Skeletal muscle satellite cell (primary cell): ENCODE measurements around the gene ZBTB7B.
"Not testable (repeated sequence)": the region's sequence is repeated elsewhere in the genome, so short reads cannot be mapped to it uniquely, and the experiment has no call there.

ENCODE experiments used
- H3K27me3 ChIP-seq: 2 replicates; pipeline ENCODE4 v1.7.0; 2013; ENCODE audit warnings: low read length; ENCODE audit not compliant: control insufficient read depth, insufficient read depth
- H3K36me3 ChIP-seq: 2 replicates; pipeline ENCODE4 v1.7.0; 2013; ENCODE audit warnings: mild to moderate bottlenecking, control low read depth, low read length; ENCODE audit not compliant: insufficient read depth
- H3K4me1 ChIP-seq: 2 replicates; pipeline ENCODE4 v1.7.0; 2013; ENCODE audit warnings: low read length; ENCODE audit not compliant: control insufficient read depth, insufficient read depth
- H3K4me2 ChIP-seq: 2 replicates; pipeline ENCODE4 v1.7.0; 2013; ENCODE audit warnings: mild to moderate bottlenecking, low read length
- H3K4me3 ChIP-seq: 2 replicates; pipeline ENCODE4 v1.7.0; 2013; ENCODE audit warnings: low read length
- H3K9ac ChIP-seq: 2 replicates; pipeline ENCODE4 v1.7.0; 2013; ENCODE audit warnings: mild to moderate bottlenecking, low read depth, low read length, moderate library complexity
- H3K9me3 ChIP-seq: replicated peaks from 2 replicates; pipeline ENCODE4 v1.7.0; 2013; ENCODE audit warnings: mild to moderate bottlenecking, control low read depth, low read length

Gene ZBTB7B

DNA sequence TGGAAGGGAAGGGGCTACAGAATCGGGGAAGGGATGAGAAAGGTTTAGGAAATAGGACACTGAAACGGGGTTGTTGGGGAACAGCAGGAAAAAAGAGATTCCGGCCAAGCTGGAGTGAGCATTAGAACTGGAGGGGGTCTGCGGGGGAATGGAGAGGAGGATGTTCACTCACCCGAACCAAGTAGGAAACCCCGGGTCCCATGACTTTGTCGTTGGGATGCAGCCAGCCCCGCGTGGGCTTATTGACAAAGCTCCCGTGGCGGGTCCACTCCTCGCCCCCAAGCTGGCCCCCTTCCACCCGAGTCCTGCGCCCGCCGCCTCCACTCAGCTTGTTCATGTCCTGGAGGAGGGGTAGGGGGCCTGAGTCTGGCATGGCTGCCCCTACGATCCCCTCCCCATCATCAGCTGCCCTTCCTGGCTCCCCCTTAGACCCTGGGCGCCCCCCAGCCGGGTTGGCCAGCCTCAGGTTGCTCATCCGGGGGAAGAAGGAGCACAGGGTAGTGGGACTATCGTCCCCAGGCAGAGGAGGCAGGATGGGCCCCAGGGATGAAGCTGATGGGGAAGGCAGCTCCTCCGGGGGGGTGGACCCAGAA lies 32.6 kb upstream of the ZBTB7B start:
- Histone ChIP-seq H3K4me3 (peak overlapping the region; percentile 84), H3K9ac (peak overlapping the region; percentile 94), H3K4me2 (peak overlapping the region; percentile 97), H3K4me1 (peaks cover 61% of the 10 kb centered on the region), H3K9me3 (no peaks in the 10 kb centered on the region), H3K36me3 (peaks cover 36% of the 10 kb centered on the region), H3K27me3 (no peaks in the 10 kb centered on the region)

DNA sequence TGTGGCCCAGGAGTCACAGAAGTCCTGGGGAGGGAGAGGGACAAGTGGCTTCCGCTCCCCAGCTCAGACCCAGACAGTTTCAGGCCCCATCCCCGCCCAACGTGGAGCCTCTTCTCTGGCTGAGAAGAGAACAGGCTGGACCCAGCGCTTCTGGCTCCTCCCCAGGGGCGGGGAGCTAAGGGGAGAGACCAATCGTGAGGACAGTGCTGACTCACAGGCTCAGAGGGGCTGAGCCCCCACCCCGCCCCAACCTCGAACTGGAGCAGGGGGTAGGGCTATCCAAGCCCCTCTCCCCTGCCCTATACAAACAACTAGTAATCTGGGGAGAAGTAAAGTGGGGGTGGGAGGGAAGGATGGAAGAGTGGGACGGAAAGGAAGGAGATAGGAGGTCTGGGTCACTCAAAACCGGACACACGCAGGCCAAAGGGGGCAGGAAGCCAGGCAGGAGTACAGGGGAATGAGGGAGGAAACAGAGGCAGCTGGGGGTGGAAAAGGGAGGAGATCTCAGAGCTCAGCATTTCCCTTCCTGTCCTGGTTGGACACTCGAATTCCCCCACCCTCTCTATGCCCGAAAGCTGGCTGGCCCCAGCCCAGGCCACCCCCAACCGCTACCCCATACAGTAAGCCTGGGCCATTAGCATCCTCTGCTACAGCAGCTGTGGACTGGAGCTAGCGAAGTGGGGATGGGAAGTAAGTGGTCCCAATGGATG lies 31.8 kb upstream of the ZBTB7B start, which contains the start of gene SHC1:
SHC1 (minus strand) TSS at position 117 of the 710 bp plus-strand sequence. CDS start 221 bp downstream, outside the sequence.
- peaks cover 55% of the 10 kb centered on the region for H3K4me1 ChIP-seq
- H3K4me2 ChIP-seq, result peak within 1 kb of the TSS; percentile 97
- H3K4me3 ChIP-seq, result peak within 1 kb of the TSS; percentile 84
- peaks cover 29% of the 10 kb centered on the region for H3K36me3 ChIP-seq
- H3K9ac ChIP-seq, result peak within 1 kb of the TSS; percentile 94
- H3K9me3 ChIP-seq, result no peaks in the 10 kb centered on the region
- H3K27me3 ChIP-seq, result no peaks in the 10 kb centered on the region

DNA sequence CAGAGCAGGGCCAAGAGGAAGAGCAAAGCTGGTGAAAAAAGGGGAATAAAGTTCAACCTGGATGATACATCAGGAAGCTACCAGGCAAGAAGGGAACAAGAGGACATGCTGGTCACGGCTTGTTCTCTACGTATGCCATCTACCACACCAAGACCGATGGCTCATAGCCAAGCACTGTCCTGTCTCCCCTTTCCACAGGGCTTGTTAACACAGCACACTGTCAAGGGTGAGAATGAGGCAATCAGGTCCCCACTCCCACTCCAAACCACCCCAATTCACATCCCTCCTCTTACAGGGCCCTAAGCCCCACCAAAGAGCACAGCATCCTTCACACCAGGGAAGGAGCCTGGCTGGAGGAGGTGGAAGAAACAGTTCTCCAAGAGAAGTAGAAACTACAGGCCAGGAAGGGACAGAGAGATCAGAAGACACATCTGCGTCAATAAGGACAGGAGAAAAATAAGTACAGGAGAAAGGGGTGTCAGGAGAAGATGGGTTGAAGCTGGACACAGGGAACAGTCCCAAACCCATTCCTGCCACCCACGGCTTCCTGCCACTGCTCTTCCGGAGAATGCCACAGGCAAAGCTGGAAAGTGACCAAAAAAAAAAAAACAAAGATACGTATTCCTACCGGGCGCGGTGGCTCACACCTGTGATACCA lies 31.1 kb upstream of the ZBTB7B start:
- peak overlapping the region; percentile 84 for H3K4me3 ChIP-seq
- peak overlapping the region; percentile 97 for H3K4me2 ChIP-seq
- H3K9me3 ChIP-seq, result no peaks in the 10 kb centered on the region
- no peaks in the 10 kb centered on the region for H3K27me3 ChIP-seq
- H3K4me1 ChIP-seq, result peaks cover 56% of the 10 kb centered on the region
- peak overlapping the region; percentile 94 for H3K9ac ChIP-seq
- H3K36me3 ChIP-seq, result peaks cover 22% of the 10 kb centered on the region

DNA sequence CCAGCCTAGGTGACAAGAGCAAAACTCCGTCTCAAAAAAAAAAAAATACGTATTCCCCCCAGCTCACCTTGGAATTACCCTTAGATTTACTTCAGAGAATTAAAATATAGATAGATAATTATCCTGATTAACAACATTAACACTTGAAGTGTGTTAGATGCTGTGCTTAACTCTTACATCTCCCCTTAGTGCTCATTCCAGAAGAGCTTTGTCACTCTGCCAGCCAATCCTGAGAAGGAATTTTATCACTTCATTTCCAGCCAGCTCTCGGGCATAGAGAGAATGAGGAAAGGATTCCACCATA lies 30.4 kb upstream of the ZBTB7B start:
- Histone ChIP-seq H3K9me3 (no peaks in the 10 kb centered on the region), H3K9ac (peak overlapping the region; percentile 94), H3K27me3 (no peaks in the 10 kb centered on the region), H3K4me1 (peaks cover 59% of the 10 kb centered on the region), H3K4me2 (peak overlapping the region; percentile 97), H3K36me3 (peaks cover 15% of the 10 kb centered on the region), H3K4me3 (peak overlapping the region; percentile 77)

DNA sequence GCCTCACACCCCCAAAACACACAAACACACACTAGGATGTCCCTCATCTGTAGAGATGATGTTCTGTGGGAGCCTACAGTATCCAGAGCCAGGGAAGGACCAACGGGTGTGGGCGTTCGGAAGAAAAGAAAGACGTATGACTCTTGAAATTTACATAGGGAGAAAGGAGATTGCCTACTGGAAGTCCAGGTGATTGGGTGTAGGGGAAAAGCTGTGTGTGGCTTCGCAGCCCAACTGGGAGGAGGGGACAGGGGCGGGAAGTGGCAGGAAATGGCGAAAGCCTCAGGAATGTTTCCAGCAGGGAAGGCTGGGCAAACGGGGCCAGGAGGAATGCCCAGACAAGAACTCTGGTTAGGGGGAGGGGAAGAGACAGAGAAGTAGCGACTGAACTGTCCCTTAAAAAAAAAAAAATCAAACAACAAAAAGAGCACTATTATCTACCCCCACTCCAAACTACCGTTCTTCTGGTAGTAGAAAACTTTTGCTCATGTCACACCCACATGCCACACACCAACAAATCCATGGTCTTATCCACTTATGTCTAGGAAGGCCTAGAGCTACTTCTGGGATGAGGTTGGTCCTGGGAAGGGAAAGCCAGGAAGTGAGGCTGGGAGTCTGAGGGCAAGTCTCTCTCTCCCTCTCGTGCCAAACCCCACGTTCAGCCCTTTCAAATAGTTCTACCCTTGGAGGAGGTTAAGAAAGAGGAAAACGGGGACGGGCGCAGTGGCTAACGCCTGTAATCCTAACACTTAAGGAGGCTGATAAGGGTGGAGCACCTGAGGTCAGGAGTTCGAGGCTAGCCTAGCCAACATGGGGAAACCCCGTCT lies 29.9 kb upstream of the ZBTB7B start:
- H3K27me3 ChIP-seq, result no peaks in the 10 kb centered on the region
- peak overlapping the region; percentile 94 for H3K9ac ChIP-seq
- H3K4me3 ChIP-seq, result peak overlapping the region; percentile 77
- H3K4me2 ChIP-seq, result peak overlapping the region; percentile 97
- no peaks in the 10 kb centered on the region for H3K9me3 ChIP-seq
- peaks cover 54% of the 10 kb centered on the region for H3K4me1 ChIP-seq
- peaks cover 10% of the 10 kb centered on the region for H3K36me3 ChIP-seq

DNA sequence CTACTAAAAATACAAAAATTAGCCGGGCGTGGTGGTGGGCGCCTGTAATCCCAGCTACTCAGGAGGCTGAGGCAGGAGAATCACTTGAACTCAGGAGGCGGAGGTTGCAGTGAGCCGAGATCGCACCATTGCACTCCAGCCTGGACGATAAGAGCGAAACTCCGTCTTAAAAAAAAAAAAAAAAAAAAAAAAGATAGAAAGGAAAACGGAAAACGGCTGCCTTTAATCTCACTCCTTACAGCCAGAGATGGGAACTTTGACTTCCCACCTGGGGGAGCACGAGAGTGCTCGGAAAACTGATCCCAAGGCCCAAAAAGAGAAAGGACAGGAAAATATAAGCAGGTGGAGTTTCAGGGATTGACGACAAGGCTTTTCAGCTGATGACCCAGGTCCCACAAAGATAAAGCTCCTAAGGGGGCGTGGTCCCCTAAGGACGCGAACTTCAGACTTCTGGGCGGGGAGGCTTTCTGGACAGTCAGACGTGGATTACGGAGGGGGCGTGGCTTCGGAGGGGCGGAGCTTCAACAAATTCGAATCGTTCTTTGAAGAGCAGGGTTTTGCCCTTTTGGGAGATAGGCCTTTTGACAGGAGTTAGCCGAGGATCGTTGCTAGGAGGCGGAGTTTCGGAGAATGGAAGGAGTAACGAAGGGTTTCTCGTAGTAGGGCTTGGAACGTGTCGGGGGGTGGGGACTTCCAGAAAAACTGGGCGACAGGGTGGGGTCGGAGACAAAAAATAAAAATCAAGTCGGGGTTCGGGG lies 29.1 kb upstream of the ZBTB7B start:
- Histone ChIP-seq H3K4me2 (peak overlapping the region; percentile 97), H3K36me3 (peaks cover 5% of the 10 kb centered on the region), H3K4me1 (peaks cover 46% of the 10 kb centered on the region), H3K9ac (peak overlapping the region; percentile 94), H3K9me3 (no peaks in the 10 kb centered on the region), H3K27me3 (no peaks in the 10 kb centered on the region), H3K4me3 (peak overlapping the region; percentile 77)

DNA sequence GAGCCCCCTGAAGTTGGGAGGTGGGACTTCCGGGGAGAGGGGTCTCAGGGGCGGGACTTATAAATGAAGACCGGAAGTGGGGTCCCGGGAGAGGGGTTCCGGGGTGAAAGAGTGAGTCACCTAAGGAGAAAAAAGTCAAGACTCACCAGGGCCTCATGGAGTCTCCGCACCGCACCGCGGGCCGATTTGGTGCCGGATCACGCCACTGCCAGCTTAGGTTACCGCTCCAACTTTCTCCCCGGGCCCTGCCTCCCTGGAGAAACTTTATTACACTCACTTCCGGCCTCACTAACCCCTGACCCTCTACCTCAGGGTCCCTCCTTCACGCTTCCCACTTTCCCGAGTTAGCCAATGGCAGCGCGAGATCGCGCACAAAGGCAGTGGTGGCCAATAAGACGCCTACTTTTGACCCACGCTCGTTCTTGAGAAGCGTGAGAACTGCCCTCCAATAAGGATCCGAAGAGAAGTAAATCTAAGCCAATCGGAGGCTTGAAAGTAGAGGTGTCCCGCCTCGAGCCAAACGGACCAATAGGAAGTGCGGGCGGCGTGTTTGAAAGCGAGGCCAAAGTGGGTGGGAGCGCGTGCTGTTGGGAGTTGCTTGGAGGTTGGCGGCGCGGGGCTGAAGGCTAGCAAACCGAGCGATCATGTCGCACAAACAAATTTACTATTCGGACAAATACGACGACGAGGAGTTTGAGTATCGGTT lies 28.3 kb upstream of the ZBTB7B start, which contains the start of gene CKS1B:
CKS1B (plus strand) TSS at position 580 of the 706 bp plus-strand sequence; CDS start at position 645, 65 bp downstream.
- Histone ChIP-seq H3K36me3 (peaks cover 5% of the 10 kb centered on the region), H3K9me3 (no peaks in the 10 kb centered on the region), H3K27me3 (no peaks in the 10 kb centered on the region), H3K4me3 (peak within 1 kb of the TSS; percentile 78), H3K4me1 (peaks cover 39% of the 10 kb centered on the region), H3K4me2 (peak within 1 kb of the TSS; percentile 97), H3K9ac (peak within 1 kb of the TSS; percentile 94)

DNA sequence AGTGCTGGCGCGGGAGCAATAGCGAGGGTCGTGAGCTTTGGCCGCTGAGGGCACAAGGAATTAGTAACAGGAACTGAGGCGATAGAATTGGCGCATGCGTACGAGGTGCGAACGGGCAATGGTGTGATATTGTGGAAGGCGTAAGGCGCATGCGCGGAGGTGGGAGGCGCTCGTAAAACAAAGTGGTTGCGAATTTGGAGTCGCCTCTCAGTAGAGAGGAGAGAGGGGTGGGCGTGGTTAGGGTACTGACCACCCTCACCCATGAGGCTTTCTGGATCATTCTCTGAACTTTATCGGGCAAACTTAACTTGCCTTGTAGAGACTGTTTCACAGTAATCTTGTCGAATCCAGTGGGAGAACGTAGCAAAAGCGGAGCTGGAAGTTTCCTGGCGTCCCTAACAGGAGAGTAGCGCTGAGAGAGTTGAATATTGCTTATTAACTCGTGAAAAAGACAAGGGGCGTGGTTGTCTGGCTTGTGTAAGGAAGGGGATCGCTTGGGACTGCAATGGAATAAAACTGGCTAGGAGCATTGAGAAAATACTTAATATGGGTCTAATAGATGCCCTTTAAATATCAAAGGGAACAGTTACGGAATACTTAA lies 27.7 kb upstream of the ZBTB7B start:
- Histone ChIP-seq H3K4me1 (peaks cover 36% of the 10 kb centered on the region), H3K9me3 (no peaks in the 10 kb centered on the region), H3K4me2 (peak overlapping the region; percentile 93), H3K36me3 (peaks cover 9% of the 10 kb centered on the region), H3K9ac (peak overlapping the region; percentile 94), H3K27me3 (no peaks in the 10 kb centered on the region), H3K4me3 (peak overlapping the region; percentile 78)

DNA sequence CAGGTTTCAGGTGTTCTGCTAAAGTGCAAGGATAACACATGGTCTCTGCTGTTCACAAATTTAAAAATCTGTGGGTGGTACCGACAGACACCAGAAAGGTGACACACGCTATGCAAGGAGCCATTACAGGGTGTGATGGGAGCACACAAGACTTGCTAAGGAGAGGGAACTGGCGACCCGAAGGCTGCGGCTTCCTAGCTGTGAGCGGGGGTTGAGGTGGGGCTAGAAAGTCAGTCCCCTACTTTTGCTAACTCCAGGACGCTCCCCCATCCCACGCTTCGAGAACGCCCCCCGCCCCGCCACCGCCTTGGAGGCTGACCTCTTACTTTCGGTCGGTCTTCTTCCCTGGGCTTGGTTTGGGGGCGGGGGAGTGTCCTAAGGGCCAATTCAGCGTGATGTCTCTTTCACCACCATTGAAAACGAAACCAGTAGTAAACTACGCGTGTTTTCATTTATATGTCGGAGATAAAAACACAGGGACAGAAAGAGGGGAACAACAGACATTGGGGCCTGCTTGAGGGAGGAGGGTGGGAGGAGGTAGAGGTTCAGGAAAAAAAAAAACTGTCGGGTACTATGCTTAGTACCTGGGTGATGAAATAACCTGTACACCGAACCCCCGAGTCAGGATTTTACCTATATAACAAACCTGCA lies 27.1 kb upstream of the ZBTB7B start:
- Histone ChIP-seq H3K27me3 (no peaks in the 10 kb centered on the region), H3K36me3 (peaks cover 9% of the 10 kb centered on the region), H3K9me3 (no peaks in the 10 kb centered on the region), H3K4me2 (peak overlapping the region; percentile 93), H3K4me1 (peaks cover 33% of the 10 kb centered on the region), H3K4me3 (peak overlapping the region; percentile 78), H3K9ac (peak overlapping the region; percentile 94)

DNA sequence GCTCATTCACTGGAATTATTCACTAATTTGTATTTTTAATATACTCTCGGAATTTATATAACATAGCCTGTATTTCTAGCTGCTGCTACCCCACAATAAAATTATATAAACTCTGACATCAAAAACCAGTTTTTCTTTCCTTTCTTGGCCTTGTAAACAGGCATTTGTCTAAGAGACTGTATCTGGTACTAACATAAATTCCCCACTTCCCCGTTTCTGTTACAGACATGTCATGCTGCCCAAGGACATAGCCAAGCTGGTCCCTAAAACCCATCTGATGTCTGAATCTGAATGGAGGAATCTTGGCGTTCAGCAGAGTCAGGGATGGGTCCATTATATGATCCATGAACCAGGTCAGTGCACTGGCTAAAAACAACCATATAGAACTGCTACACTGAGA lies 24.8 kb upstream of the ZBTB7B start:
- H3K9me3 ChIP-seq, H3K27me3 ChIP-seq, H3K36me3 ChIP-seq, H3K9ac ChIP-seq, H3K4me2 ChIP-seq, H3K4me3 ChIP-seq: not testable (repeated sequence)
- H3K4me1 ChIP-seq, result peaks cover 20% of the 10 kb centered on the region
